BJ (cell line): ENCODE measurements around the gene HRH3. TPM values are rescaled to one million over a fixed set of nuclear protein-coding genes. Genes with fewer than 3 reads are reported as not detected.

Experiments used
- CTCF ChIA-PET: fragments of 350-600 bp; formaldehyde crosslinking; extraction: SDS; loops from one replicate; lab custom pipeline; 2021; ENCODE audit warnings: antibody characterized with exemption, inconsistent platforms; lab: Yijun Ruan, JAX
- POLR2A ChIA-PET: fragments of 300-600 bp; sonication (Branson Sonifier 250); formaldehyde crosslinking; extraction: SDS; loops from one replicate; lab custom pipeline; 2021; ENCODE audit warnings: antibody characterized with exemption; lab: Charles Lee
- DNase-seq: peaks from one replicate; pipeline ENCODE4 v3.0.0-alpha.2; 2011; ENCODE audit warnings: low read depth
- H3K27me3 ChIP-seq: 2 replicates; pipeline ENCODE4 v1.6.0; 2011; ENCODE audit warnings: low read length; ENCODE audit not compliant: control insufficient read depth, insufficient read depth
- H3K36me3 ChIP-seq: 2 replicates; pipeline ENCODE4 v1.5.1; 2011; ENCODE audit warnings: low read length; ENCODE audit not compliant: control insufficient read depth, insufficient read depth
- H3K4me3 ChIP-seq: 2 replicates; pipeline ENCODE4 v1.5.1; 2011; ENCODE audit warnings: low read depth, mild to moderate bottlenecking, control low read depth, low read length
- polyA plus RNA-seq: library from polyadenylated mRNA; depleted of rRNA; stranded (reverse); fragments of >200 nt; gene quantifications from 2 replicates; pipeline ENCODE4 v1.2.3, GENCODE V29; 2011
- TF ChIP-seq, protein P1 (sequence below): IDR thresholded peaks from 2 replicates; pipeline ENCODE4 v1.5.1; 2011; ENCODE audit warnings: low read depth, mild to moderate bottlenecking, control low read depth, inconsistent platforms, low read length, moderate library complexity; ENCODE audit not compliant: insufficient read depth

HRH3 gene
- polyA plus RNA-seq, 1 experiment: not detected

DNA sequence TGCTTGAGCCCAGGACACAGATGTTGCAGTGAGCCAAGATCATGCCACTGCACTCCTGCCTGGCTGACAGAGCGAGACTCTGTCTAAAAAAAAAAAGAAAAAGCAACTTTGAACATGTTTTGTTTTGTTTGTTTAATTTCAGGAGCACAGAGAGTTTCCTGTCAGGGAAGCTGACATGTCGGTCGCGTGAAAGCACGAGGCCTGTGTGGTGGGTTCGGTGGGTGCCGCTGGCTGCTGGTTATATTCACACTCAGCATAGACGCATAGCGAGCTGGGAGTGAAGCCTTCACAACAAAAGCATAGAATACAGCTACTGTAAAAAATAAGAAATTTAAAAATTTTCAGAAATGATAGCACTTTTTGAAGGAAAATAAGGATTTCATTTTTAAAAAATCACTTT, 22.8 kb downstream of the HRH3 start:
- ChIA-PET CTCF (interaction anchor here (2.2 kb wide), 1 partner anchor 9 kb away, joined by 6 read pairs; no protein-coding TSS in a partner anchor), POLR2A (no interaction called here)
- TF ChIP-seq, protein P1, sequence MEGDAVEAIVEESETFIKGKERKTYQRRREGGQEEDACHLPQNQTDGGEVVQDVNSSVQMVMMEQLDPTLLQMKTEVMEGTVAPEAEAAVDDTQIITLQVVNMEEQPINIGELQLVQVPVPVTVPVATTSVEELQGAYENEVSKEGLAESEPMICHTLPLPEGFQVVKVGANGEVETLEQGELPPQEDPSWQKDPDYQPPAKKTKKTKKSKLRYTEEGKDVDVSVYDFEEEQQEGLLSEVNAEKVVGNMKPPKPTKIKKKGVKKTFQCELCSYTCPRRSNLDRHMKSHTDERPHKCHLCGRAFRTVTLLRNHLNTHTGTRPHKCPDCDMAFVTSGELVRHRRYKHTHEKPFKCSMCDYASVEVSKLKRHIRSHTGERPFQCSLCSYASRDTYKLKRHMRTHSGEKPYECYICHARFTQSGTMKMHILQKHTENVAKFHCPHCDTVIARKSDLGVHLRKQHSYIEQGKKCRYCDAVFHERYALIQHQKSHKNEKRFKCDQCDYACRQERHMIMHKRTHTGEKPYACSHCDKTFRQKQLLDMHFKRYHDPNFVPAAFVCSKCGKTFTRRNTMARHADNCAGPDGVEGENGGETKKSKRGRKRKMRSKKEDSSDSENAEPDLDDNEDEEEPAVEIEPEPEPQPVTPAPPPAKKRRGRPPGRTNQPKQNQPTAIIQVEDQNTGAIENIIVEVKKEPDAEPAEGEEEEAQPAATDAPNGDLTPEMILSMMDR: no peak
- Histone ChIP-seq H3K27me3 (no peaks in the 10 kb centered on the region), H3K4me3 (no peak overlapping the region), H3K36me3 (peaks cover 29% of the 10 kb centered on the region)
- no peak for DNase-seq

DNA sequence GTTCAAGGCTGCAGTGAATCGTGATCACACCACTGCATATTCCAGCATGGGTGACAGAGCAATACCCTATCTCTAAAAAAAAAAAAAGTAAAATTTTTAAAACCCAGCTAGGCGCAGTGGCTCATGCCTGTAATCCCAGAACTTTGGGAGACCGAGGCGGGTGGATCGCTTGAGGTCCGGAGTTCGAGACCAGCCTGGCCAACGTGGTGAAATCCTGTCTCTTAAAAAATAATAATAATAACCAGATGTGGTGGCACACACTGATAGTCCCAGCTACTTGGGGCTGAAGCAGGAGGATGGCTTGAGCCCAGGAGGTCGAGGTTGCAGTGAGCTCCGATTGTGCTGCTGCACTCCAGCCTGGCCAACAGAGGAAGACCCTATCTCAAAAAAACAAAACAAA, 23.8 kb downstream of the HRH3 start:
- no peaks in the 10 kb centered on the region for H3K27me3 ChIP-seq
- ChIA-PET POLR2A (no interaction called here), CTCF (no interaction called here)
- DNase-seq: no peak
- H3K36me3 ChIP-seq: peaks cover 24% of the 10 kb centered on the region
- TF ChIP-seq, protein P1: no peak
- H3K4me3 ChIP-seq: no peak overlapping the region

DNA sequence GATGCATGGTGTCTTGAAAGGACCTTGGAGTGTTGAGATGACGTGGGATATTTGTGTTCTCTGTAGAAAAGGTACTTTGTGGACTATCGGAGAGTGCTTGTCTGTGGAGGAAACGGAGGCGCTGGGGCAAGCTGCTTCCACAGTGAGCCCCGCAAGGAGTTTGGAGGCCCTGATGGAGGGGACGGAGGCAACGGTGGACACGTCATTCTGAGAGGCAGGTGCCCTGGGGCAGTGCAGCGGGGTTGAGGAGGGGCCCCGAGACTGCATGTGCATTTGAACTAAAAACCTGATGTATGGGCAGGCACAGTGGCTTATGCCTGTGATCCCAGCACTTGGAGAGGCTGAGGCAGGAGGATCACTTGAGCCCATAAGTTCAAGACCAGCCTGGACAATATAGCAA, 24.3 kb downstream of the HRH3 start:
- H3K27me3 ChIP-seq: no peaks in the 10 kb centered on the region
- ChIA-PET CTCF (no interaction called here), POLR2A (no interaction called here)
- no peak overlapping the region for H3K4me3 ChIP-seq
- H3K36me3 ChIP-seq: peaks cover 21% of the 10 kb centered on the region
- DNase-seq: no peak
- TF ChIP-seq, protein P1: no peak

DNA sequence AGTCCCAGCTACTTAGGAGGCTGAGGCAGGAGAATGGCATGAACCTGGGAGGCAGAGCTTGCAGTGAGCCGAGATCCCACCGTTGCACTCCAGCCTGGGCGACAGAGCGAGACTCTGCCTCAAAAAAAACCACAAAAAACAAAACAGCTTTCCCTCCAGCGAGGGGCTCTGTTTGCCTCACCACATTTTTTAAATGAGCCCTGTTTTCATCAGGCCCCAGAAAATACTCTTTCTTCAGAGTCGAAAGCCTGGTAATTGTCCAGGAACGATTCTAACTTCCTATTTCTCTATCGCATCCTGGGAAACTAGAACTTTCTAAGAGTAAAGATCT, 25.0 kb downstream of the HRH3 start:
- POLR2A ChIA-PET: no interaction called here
- CTCF ChIA-PET: no interaction called here
- TF ChIP-seq, protein P1: no peak
- Histone ChIP-seq H3K27me3 (no peaks in the 10 kb centered on the region), H3K36me3 (peaks cover 17% of the 10 kb centered on the region), H3K4me3 (no peak overlapping the region)
- no peak for DNase-seq

DNA sequence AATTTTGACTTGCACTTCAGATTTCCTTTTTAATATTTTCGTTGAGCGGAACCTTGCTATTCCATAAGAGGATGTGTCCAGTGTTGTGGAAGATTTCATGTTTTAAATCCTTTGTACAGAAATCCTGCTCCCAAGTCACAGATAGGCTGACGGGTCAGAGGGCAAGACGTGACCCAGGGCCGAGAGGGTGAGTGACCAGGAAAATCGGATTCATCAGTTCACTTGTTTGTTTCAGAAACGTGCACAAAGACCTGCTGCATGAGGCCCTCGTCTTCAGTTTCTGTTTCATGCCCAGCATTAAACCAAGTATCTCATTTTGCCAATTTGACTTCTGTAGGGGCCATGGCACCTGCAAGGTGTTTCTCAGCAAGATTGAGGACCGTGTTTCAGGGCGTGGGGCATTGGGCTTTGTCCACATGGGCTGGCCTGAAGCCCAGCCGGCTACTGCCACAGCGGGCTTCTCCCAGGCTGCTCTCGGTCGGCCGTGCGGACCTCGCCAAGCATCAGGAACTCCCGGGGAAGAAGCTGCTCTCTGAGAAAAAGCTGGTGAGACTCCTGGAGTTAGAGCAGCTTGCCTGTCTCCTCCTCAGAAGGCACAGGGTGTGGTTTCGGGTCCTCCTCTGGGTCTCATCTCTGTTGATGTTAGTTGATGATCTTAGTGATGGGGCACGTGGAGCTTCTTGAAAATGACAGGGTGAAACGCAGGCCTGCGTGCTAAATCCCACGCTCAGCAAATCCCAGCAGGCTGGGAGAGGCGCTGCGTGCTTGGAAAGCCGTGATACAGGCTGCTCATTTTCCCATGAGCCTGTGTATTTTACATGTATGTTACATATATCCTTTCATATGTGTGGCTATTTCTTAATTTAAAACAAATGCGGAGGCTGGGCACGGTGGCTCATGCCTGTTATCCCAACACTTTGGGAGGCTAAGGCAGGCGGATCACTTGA, 26.7 kb downstream of the HRH3 start:
- ChIA-PET CTCF (no interaction called here), POLR2A (no interaction called here)
- Histone ChIP-seq H3K4me3 (no peak overlapping the region), H3K36me3 (peaks cover 12% of the 10 kb centered on the region), H3K27me3 (no peaks in the 10 kb centered on the region)
- DNase-seq: no peak
- TF ChIP-seq, protein P1: no peak
